ENCODE results near the gene EFS. TPM values are rescaled to one million over a fixed set of nuclear protein-coding genes. Genes with fewer than 3 reads are reported as not detected.

Gene EFS
- total and polyA plus RNA-seq, 2 of the 8 experiments (the other 6 are each of a cell fraction or from before 2014, with no cell fraction given), result 27.8 to 28.6 TPM

DNA sequence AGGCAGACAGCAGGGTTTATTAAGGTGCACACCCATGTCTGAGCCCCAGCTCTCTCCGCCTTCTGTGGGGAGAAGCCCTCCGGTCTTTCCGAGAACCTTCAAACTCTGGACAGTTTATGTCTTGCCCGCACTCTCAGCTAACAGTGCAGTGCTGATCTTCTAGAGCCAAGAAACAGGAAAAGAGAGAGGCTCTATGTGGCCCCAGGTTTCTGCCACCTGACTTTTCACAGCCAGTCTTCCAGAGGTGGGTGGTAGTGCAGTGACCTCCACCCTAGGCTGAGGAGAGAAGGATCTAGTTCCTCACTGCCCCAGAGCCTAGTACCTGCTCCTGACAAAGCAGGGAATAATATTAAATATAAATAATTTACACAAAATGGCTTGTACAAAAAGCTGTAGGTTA, 8.3 kb downstream of the EFS start (continued):
- TF ChIP-seq, protein P1, sequence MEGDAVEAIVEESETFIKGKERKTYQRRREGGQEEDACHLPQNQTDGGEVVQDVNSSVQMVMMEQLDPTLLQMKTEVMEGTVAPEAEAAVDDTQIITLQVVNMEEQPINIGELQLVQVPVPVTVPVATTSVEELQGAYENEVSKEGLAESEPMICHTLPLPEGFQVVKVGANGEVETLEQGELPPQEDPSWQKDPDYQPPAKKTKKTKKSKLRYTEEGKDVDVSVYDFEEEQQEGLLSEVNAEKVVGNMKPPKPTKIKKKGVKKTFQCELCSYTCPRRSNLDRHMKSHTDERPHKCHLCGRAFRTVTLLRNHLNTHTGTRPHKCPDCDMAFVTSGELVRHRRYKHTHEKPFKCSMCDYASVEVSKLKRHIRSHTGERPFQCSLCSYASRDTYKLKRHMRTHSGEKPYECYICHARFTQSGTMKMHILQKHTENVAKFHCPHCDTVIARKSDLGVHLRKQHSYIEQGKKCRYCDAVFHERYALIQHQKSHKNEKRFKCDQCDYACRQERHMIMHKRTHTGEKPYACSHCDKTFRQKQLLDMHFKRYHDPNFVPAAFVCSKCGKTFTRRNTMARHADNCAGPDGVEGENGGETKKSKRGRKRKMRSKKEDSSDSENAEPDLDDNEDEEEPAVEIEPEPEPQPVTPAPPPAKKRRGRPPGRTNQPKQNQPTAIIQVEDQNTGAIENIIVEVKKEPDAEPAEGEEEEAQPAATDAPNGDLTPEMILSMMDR (IDR thresholded peaks at IDR 0.05; ENCODE audit: control extremely low read depth in 1 of 3, insufficient read depth in 1 of 3, low read depth in 1 of 3, low read length in 3 of 3), result no peak
- no peak for TF ChIP-seq TEAD4 (IDR thresholded peaks at IDR 0.05; ENCODE audit: low read depth, low read length)
- no peak for TF ChIP-seq CBX8 (IDR thresholded peaks at IDR 0.05; ENCODE audit: borderline replicate concordance, low read depth, low read length)
- no peak for TF ChIP-seq PHF8 (conservative IDR thresholded peaks at IDR 0.05; ENCODE audit: low read depth, low read length)
